ENCODE results near the gene LPCAT1.
"Not testable (repeated sequence)": the region's sequence is repeated elsewhere in the genome, so short reads cannot be mapped to it uniquely, and the experiment has no call there.

LPCAT1 gene

GRCh38 chr5:1478271-1479035 lies 45.3 kb downstream of the LPCAT1 start:
- DNase-seq (ENCODE audit: low read depth): no peak

- no peak for DNase-seq (ENCODE audit: low read depth)
Observed at GRCh38 chr5:1477341-1477740, 46.4 kb downstream of the LPCAT1 start.

GRCh38 chr5:1476967-1477310 lies 46.8 kb downstream of the LPCAT1 start:
- no peak for DNase-seq (ENCODE audit: low read depth)

- DNase-seq (ENCODE audit: low read depth): no peak
Observed at GRCh38 chr5:1476181-1476966, 47.4 kb downstream of the LPCAT1 start.

- DNase-seq (ENCODE audit: low read depth): not testable (repeated sequence)
Observed at GRCh38 chr5:1475544-1475900, 48.2 kb downstream of the LPCAT1 start.

- no peak for DNase-seq (ENCODE audit: low read depth)
Observed at GRCh38 chr5:1474866-1475543, 48.8 kb downstream of the LPCAT1 start.

GRCh38 chr5:1474183-1474839 lies 49.4 kb downstream of the LPCAT1 start:
- DNase-seq (ENCODE audit: low read depth): no peak

GRCh38 chr5:1473746-1474145 lies 50.0 kb downstream of the LPCAT1 start:
- DNase-seq (ENCODE audit: low read depth): no peak

GRCh38 chr5:1472964-1473628 lies 50.7 kb downstream of the LPCAT1 start:
- no peak for DNase-seq (ENCODE audit: low read depth)

GRCh38 chr5:1471997-1472963 lies 51.5 kb downstream of the LPCAT1 start:
- no peak for DNase-seq (ENCODE audit: low read depth)

GRCh38 chr5:1471240-1471853 lies 52.4 kb downstream of the LPCAT1 start:
- DNase-seq (ENCODE audit: low read depth): no peak

GRCh38 chr5:1470762-1471211 lies 53.0 kb downstream of the LPCAT1 start:
- no peak for DNase-seq (ENCODE audit: low read depth)

- DNase-seq (ENCODE audit: low read depth): no peak
Observed at GRCh38 chr5:1468629-1469527, 54.9 kb downstream of the LPCAT1 start.

GRCh38 chr5:1468247-1468612 lies 55.5 kb downstream of the LPCAT1 start:
- DNase-seq (ENCODE audit: low read depth): no peak

GRCh38 chr5:1467341-1468246 lies 56.2 kb downstream of the LPCAT1 start:
- DNase-seq (ENCODE audit: low read depth): no peak

- no peak for DNase-seq (ENCODE audit: low read depth)
Observed at GRCh38 chr5:1466631-1467265, 57.0 kb downstream of the LPCAT1 start.

- no peak for DNase-seq (ENCODE audit: low read depth)
Observed at GRCh38 chr5:1465966-1466471, 57.7 kb downstream of the LPCAT1 start.

Data from activated T-cell treated with anti-CD3 and anti-CD28 coated beads for 48 hours (primary cell).